GM23338 (cell line): ENCODE data around the gene BRAF. TPM values are rescaled to one million over a fixed set of nuclear protein-coding genes. Genes with fewer than 3 reads are reported as not detected.

Experiments used
- EZH2phosphoT487 ChIP-seq: fragments of 200-600 bp; sonication (generic); IDR thresholded peaks from one replicate; pipeline ENCODE4 v1.8.1; 2018; ENCODE audit warnings: antibody characterized with exemption; ENCODE audit not compliant: unreplicated experiment
- REST ChIP-seq: IDR thresholded peaks from one replicate; pipeline ENCODE4 v1.6.1; 2018; ENCODE audit warnings: antibody characterized with exemption; ENCODE audit not compliant: unreplicated experiment
- STAT1 ChIP-seq: IDR thresholded peaks from one replicate; pipeline ENCODE4 v1.6.1; 2016; ENCODE audit warnings: antibody characterized with exemption; ENCODE audit not compliant: unreplicated experiment
- ZNF114 ChIP-seq: fragments of 250-450 bp; sonication (Bioruptor Pico); IDR thresholded peaks from 2 replicates; pipeline ENCODE4 v1.5.0; 2020; ENCODE audit warnings: mild to moderate bottlenecking, moderate library complexity
- ZNF462 ChIP-seq: fragments of 250-450 bp; sonication (Bioruptor Pico); IDR thresholded peaks from 2 replicates; pipeline ENCODE4 v1.5.0; 2020; ENCODE audit warnings: mild to moderate bottlenecking, moderate library complexity
- polyA plus RNA-seq: library from polyadenylated mRNA; unstranded; fragments of >200 nt; fragmentation: Nextera tagmentation; extraction: Ambion mirVana; gene quantifications from 2 replicates; pipeline ENCODE4 v1.2.1, GENCODE V29; 2016
- total RNA-seq: library from RNA; depleted of rRNA; stranded (reverse); fragments of >200 nt; shearing (Covaris generic); gene quantifications from 2 replicates; pipeline ENCODE4 v1.2.3, GENCODE V29; 2014

The BRAF gene
- total and polyA plus RNA-seq, 2 experiments from 2014 or later: 14.6 to 36.8 TPM

GRCh38 chr7:140867467-140868462, 57.0 kb downstream of the BRAF start (continued):
- TF ChIP-seq ZNF462: no peak
- TF ChIP-seq EZH2phosphoT487: no peak
- no peak for TF ChIP-seq REST
- no peak for TF ChIP-seq STAT1
- no peak for TF ChIP-seq ZNF114 (CRISPR knock-in tag)
